HG02884 (cell line): Measurements from ENCODE around the gene RPN2.

Experiments used
- ATAC-seq: cut with Tn5 transposase; IDR thresholded peaks from one replicate; pipeline ENCODE4 v1.9.1; 2021; ENCODE audit warnings: mild to moderate bottlenecking, moderate library complexity; ENCODE audit not compliant: unreplicated experiment

Gene RPN2

GRCh38 chr20:37262505-37262904 is 83.4 kb downstream of the RPN2 start:
- ATAC-seq, result no peak

GRCh38 chr20:37263686-37264085 is 84.6 kb downstream of the RPN2 start:
- no peak for ATAC-seq

GRCh38 chr20:37265152-37265551 is 86.0 kb downstream of the RPN2 start:
- no peak for ATAC-seq

- ATAC-seq, result no peak
These were observed 88.0 kb downstream of the RPN2 start for GRCh38 chr20:37266940-37267666.

- no peak for ATAC-seq
These were observed 88.7 kb downstream of the RPN2 start for GRCh38 chr20:37267667-37268313.

- no peak for ATAC-seq
These were observed 91.7 kb downstream of the RPN2 start for GRCh38 chr20:37270576-37271420.

- ATAC-seq, result no peak
These were observed 92.3 kb downstream of the RPN2 start for GRCh38 chr20:37271421-37271768.

GRCh38 chr20:37273988-37274387 is 94.9 kb downstream of the RPN2 start:
- ATAC-seq, result no peak

- ATAC-seq, result no peak
These were observed 95.9 kb downstream of the RPN2 start for GRCh38 chr20:37274851-37275524.

- ATAC-seq, result no peak
These were observed 97.5 kb downstream of the RPN2 start for GRCh38 chr20:37276494-37277252.

- no peak for ATAC-seq
These were observed 98.1 kb downstream of the RPN2 start for GRCh38 chr20:37277253-37277593.

GRCh38 chr20:37278966-37279590 is 99.9 kb downstream of the RPN2 start:
- no peak for ATAC-seq

GRCh38 chr20:37279820-37280219 is 100.7 kb downstream of the RPN2 start:
- ATAC-seq, result no peak

- no peak for ATAC-seq
These were observed 101.3 kb downstream of the RPN2 start for GRCh38 chr20:37280403-37280802.

- no peak for ATAC-seq
These were observed 103.4 kb downstream of the RPN2 start for GRCh38 chr20:37282556-37282955.

GRCh38 chr20:37283530-37284195 is 104.5 kb downstream of the RPN2 start:
- no peak for ATAC-seq

- no peak for ATAC-seq
These were observed 105.6 kb downstream of the RPN2 start for GRCh38 chr20:37284691-37285161.

GRCh38 chr20:37285664-37286374 is 106.7 kb downstream of the RPN2 start:
- ATAC-seq, result no peak

GRCh38 chr20:37288091-37288490 is 109.0 kb downstream of the RPN2 start:
- ATAC-seq, result no peak
